Adrenal gland (tissue), 12 donors: ENCODE results near the gene ACVR1B. TPM values are rescaled to one million over a fixed set of nuclear protein-coding genes. Genes with fewer than 3 reads are reported as not detected.

Experiments
- DNase-seq, 7 donors: peaks; one replicate each; pipeline ENCODE4 v3.0.0-alpha.2; 2019 to 2020
- H3K27ac ChIP-seq, 5 donors: fragments of 200-600 bp; sonication (generic) in 4 of 5; 1 replicate in 3 of 5; 2 replicates in 2 of 5; pipeline versions ENCODE4 v1.5.1 to v1.8.0; 2016 to 2020; ENCODE audit warnings: mild to moderate bottlenecking in 1 of 5
- H3K27me3 ChIP-seq: fragments of 200-600 bp; 2 replicates; pipeline ENCODE4 v1.8.0; 2021
- H3K36me3 ChIP-seq, 2 donors: fragments of 200-600 bp; replicated peaks in 1 of 2; 1 replicate in 1 of 2; 2 replicates in 1 of 2; pipeline versions ENCODE4 v1.5.1 to v1.8.0; 2018 to 2022
- H3K4me1 ChIP-seq, 2 donors: fragments of 200-600 bp; replicated peaks in 1 of 2; 1 replicate in 1 of 2; 2 replicates in 1 of 2; pipeline versions ENCODE4 v1.5.1 to v1.8.0; 2018 to 2021
- H3K4me3 ChIP-seq, 4 donors: fragments of 200-600 bp; sonication (generic) in 3 of 4; one replicate each; pipeline ENCODE4 v1.5.1; 2016 to 2018
- H3K9me3 ChIP-seq, 3 donors: fragments of 200-600 bp; sonication (generic) in 1 of 3; replicated peaks in 1 of 3; 1 replicate in 2 of 3; 2 replicates in 1 of 3; pipeline versions ENCODE4 v1.5.1 to v1.8.0; 2016 to 2021
- POLR2A ChIP-seq, 2 donors: fragments of 450-650 bp; IDR thresholded peaks; one replicate each; pipeline ENCODE4 v1.6.1; 2017; ENCODE audit warnings: antibody characterized with exemption in 2 of 2, mild to moderate bottlenecking in 2 of 2, moderate library complexity in 1 of 2
- whole genome bisulfite sequencing, 4 donors: extraction: QIAGEN DNeasy Blood & Tissue Kit in 2 of 4; methylation state at CpG; one replicate each; pipeline versions ENCODE4 v1.1.5 to v1.1.7; 2013 to 2017; 5-methylcytosine and 5-hydroxymethylcytosine counted together
- intact Hi-C, 2 donors: fragments of 100-400 bp; cut with DNase I; formaldehyde crosslinking; loops; one replicate each; pipeline versions ENCODE4 v1.14.1 to v1.15.0; 2022 to 2023
- polyA plus RNA-seq, 3 donors: library from polyadenylated mRNA; stranded (reverse); fragments of 200-250 nt in 2 of 3; fragments of 350-450 nt in 1 of 3; fragmentation: Illumina TruSeq in 1 of 3; extraction: RNeasy Lipid Tissue Mini Kit (QIAGEN cat#74804) in 1 of 3; gene quantifications; one replicate each; pipeline ENCODE4 v1.2.3, GENCODE V29; 2013 to 2014
- total RNA-seq, 9 donors: library from RNA; depleted of rRNA in 4 of 9; stranded (reverse); fragments of >200 nt in 4 of 9; fragments of 120-200 nt in 1 of 9; fragmentation: NEBNext Ultra II Directional in 1 of 9; extraction: Animal tissue kit (Norgen Biotek cat#: 25700) in 1 of 9; gene quantifications; one replicate each; pipeline versions ENCODE4 v1.1.0 to v1.2.4, GENCODE V29; 2013 to 2023
- TF ChIP-seq, protein P1 (sequence below), 6 experiments: fragments of 450-650 bp in 4 of 6; fragments of 200-600 bp in 2 of 6; sonication (generic) in 1 of 6; IDR thresholded peaks; 1 replicate in 5 of 6; 2 replicates in 1 of 6; pipeline versions ENCODE4 v1.5.1 to v1.8.0; 2016 to 2021; ENCODE audit warnings: antibody characterized with exemption in 6 of 6, mild to moderate bottlenecking in 2 of 6, moderate library complexity in 1 of 6
- donor health status: healthy with polysubstance abuse.
- donor health status: Bipolar disorder and iron deficiency.
- donor health status: DM: yes; HTN: yes; CAD: no.
- donor health status: DM: no; HTN: no; CAD: no.
- donor health status: DM: no; HTN: no; CAD: no.
- donor health status: DM: yes; HTN: yes; CAD: no.

Gene ACVR1B
- total and polyA plus RNA-seq, 12 donors: 6.3 to 26.3 (median 13.9) TPM

DNA sequence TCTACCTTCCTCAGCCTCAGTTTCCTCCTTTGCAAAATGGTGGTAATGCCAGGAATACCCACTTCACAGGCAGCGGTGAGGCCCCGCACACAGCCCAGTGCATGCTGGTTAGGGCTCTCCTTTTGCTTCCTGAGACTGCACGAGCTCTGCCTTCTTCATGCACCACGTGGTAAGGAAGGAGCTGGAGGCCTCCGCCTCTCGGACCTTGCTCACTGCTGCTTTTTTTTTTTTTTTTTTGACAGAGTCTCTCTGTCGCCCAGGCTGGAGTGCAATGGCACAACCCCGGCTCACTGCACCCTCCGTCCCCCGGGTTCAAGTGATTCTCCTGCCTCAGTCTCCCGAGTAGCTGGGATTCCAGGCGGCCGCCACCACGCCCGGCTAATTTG lies 73.3 kb downstream of the ACVR1B start:
- Histone ChIP-seq H3K36me3 (no peaks in the 10 kb centered on the region), H3K9me3 (no peaks in the 10 kb centered on the region), H3K27ac (peak overlapping the region in 4 of 5 donors; percentile 34 to 91 (median 82)), H3K27me3 (no peaks in the 10 kb centered on the region), H3K4me1 (peaks cover 16 to 36% of the 10 kb centered on the region in 2 donors), H3K4me3 (peak overlapping the region in 1 of 4 donors; percentile 21)
- TF ChIP-seq, protein P1, sequence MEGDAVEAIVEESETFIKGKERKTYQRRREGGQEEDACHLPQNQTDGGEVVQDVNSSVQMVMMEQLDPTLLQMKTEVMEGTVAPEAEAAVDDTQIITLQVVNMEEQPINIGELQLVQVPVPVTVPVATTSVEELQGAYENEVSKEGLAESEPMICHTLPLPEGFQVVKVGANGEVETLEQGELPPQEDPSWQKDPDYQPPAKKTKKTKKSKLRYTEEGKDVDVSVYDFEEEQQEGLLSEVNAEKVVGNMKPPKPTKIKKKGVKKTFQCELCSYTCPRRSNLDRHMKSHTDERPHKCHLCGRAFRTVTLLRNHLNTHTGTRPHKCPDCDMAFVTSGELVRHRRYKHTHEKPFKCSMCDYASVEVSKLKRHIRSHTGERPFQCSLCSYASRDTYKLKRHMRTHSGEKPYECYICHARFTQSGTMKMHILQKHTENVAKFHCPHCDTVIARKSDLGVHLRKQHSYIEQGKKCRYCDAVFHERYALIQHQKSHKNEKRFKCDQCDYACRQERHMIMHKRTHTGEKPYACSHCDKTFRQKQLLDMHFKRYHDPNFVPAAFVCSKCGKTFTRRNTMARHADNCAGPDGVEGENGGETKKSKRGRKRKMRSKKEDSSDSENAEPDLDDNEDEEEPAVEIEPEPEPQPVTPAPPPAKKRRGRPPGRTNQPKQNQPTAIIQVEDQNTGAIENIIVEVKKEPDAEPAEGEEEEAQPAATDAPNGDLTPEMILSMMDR (IDR thresholded peaks at IDR 0.05): no peak
- TF ChIP-seq POLR2A (IDR thresholded peaks at IDR 0.05): no peak
- intact Hi-C loops: loop anchor here (5.0 kb wide), 1 partner anchor 57 kb away; no protein-coding TSS in a partner anchor
- DNase-seq: peak in 3 of 7 donors; percentile 48 to 71 (median 50)
- 51 to 65% (median 62%) methylated on average over 15 of the region's 15 CpGs for WGBS, 4 donors

DNA sequence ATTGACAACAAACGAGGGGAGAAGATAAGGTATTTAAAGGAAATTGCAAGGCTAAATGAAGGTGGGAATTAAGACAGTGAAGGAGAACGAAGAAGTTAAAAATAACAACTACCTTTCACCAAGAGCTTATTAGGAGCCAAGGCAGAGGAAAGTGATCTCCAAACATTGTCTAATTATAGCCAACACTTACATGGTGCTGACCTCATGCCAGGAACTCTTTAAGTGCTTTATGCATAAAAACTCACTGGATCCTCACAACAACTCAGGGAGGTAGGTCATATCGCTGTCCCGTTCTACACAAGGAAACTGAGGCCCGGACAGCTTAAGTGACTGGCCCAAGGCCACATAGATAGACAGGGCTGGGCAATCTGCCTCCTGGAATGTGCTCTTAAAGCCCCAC lies 74.8 kb downstream of the ACVR1B start:
- Histone ChIP-seq H3K27ac (peak overlapping the region in 4 of 5 donors; percentile 17 to 91 (median 82)), H3K9me3 (no peaks in the 10 kb centered on the region), H3K4me3 (no peak overlapping the region), H3K27me3 (no peaks in the 10 kb centered on the region), H3K36me3 (no peaks in the 10 kb centered on the region), H3K4me1 (peaks cover 16 to 36% of the 10 kb centered on the region in 2 donors)
- DNase-seq: no peak
- 26 to 40% (median 36%) methylated on average over 5 of the region's 5 CpGs for WGBS, 4 donors
- intact Hi-C loops: loop anchor here (5.0 kb wide), 1 partner anchor 56 kb away; no protein-coding TSS in a partner anchor
- TF ChIP-seq POLR2A (IDR thresholded peaks at IDR 0.05): no peak
- TF ChIP-seq, protein P1 (IDR thresholded peaks at IDR 0.05): no peak

DNA sequence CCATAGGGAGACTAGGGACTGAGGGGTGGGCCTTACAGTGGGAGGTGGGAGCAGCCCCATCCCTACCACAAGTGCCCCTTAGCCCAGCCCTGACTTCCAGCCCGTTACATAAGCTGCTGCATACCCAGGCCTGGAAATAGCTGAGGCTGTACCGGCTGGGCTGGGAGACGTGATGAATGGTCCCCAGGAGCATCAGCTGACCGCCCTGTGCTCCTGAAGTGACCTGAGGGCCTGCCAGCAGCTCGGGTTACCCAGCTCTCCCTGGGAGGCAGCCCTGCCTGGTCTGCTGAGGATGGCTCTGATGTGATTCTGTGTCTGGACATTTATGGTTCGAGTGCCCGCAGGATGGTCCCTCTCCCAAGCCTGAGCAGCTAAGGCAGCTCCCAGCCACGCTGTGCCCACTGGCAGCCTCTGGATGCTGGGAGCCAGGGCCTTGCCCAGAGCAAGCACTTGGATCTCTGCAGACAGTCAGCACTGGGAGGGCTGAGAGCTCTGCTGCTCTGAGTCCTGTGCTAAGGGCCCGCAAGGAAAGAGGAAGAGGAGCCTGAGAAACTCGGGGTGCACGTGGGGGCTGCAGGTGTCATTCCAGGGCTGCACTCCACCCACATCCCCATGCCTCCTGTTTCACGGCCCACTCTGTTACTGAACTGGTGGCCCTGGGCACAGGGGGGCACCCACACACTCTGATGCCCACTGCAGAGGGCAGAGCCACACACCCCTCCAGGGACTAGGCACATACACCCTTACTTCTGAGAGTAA lies 75.8 kb downstream of the ACVR1B start:
- no peaks in the 10 kb centered on the region for H3K9me3 ChIP-seq
- H3K27me3 ChIP-seq: no peaks in the 10 kb centered on the region
- peak overlapping the region in 1 of 5 donors; percentile 91 for H3K27ac ChIP-seq
- intact Hi-C loops: loop anchor here (5.0 kb wide), 1 partner anchor 55 kb away; no protein-coding TSS in a partner anchor
- peaks cover 16 to 40% of the 10 kb centered on the region in 2 donors for H3K4me1 ChIP-seq
- DNase-seq: peak in 2 of 7 donors; percentile 40 to 73
- TF ChIP-seq POLR2A (IDR thresholded peaks at IDR 0.05): no peak
- TF ChIP-seq, protein P1 (IDR thresholded peaks at IDR 0.05): no peak
- no peak overlapping the region for H3K4me3 ChIP-seq
- 64 to 75% (median 70%) methylated on average over 3 to 12 of the region's 12 CpGs for WGBS, 4 donors
- no peaks in the 10 kb centered on the region for H3K36me3 ChIP-seq

DNA sequence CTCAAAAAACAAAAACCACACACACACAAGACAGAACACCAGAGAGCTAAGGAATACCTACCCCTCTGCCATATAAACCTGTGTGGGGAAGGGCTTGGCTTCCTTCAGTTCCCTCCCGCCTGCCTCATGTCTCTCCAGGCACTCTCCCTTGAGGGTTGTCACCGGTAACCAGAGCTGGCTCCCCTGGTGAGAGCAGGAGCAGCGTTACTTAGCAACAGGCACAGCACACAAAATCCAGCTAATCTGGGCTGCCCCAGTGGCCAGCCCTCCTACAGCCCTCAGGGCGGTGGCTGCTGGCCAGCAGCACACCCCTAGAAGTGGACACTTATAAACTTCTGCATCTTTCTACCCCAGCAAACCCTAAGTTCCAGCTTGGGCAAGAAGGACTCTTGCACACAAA lies 78.2 kb downstream of the ACVR1B start:
- Histone ChIP-seq H3K36me3 (no peaks in the 10 kb centered on the region), H3K4me1 (peaks cover 14 to 33% of the 10 kb centered on the region in 2 donors), H3K27ac (no peak overlapping the region), H3K9me3 (no peaks in the 10 kb centered on the region), H3K27me3 (no peaks in the 10 kb centered on the region), H3K4me3 (no peak overlapping the region)
- peak in 1 of 7 donors; percentile 83 for DNase-seq
- no peak for TF ChIP-seq POLR2A (IDR thresholded peaks at IDR 0.05)
- TF ChIP-seq, protein P1 (IDR thresholded peaks at IDR 0.05): no peak
- intact Hi-C loops: loop anchor here (5.0 kb wide), 1 partner anchor 53 kb away; no protein-coding TSS in a partner anchor
- WGBS, 4 donors: 45 to 75% (median 59%) methylated on average over 3 to 4 of the region's 4 CpGs
